ENCODE results near the gene VAPB.

DNA sequence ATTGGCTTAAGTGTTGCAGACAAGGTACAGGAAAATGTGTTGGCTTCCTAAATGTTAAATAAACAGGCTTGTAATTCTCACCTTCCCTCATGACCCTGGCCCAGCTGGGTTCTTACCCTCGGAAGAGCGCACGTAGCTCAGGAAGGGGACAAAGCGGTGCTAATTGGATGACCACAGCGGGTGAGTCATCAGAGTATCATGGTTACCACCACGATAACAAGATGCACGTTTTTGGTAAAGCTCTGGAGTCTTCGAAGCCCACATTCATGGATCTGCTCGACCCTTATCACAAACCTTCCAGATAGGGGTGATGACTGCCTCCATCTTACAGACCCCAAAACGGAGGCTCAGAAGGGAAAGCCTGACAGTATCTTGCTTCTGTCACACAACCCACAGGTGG, 93.4 kb downstream of the VAPB start:
- TF ChIP-seq POLR2A (IDR thresholded peaks at IDR 0.05) (no peak), POLR2AphosphoS5 (IDR thresholded peaks at IDR 0.05) (no peak)
